ENCODE measurements around the gene SLMAP.

DNA sequence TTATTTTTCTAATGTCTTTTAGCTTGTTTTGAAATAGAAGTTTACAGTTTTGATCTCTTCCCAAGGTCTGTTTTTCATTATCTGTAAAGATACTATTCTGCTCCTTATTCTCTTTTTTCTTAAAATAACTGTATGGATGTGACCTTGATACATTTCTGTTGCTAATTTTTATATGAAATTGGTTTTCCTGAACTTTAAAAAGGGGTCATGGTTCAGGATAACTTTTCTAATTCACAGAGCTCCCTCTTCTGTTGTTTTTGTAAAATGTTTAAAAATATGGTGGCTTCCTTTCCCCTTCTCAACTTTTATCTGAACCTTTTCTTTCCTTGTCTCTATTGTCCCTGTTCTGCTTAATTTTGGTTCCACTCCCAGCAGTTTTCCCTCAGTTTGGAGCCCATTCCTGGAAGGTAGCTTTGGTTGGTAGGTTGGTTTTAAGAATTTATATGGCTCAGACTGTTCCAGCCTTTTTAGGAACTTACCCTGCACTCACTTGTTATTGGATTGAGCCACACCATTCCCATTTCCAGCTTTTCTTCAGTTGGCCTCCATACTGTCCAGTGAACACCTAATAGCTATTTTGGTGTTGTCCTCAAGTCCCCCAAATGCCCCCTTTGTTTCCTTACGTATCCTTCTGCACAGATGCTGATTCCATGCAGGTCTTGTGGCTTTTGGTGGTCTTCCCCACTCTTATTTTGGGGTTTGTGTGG lies 70.3 kb downstream of the SLMAP start:
- TF ChIP-seq POLR2AphosphoS5 (IDR thresholded peaks at IDR 0.05; ENCODE audit: low read depth, low read length) (no peak), POLR2A (IDR thresholded peaks at IDR 0.05; ENCODE audit: low read depth, low read length) (no peak)
